Measurements from ENCODE around the gene MT4. TPM values are rescaled to one million over a fixed set of nuclear protein-coding genes. Genes with fewer than 3 reads are reported as not detected.

MT4 gene
- total RNA-seq, 1 experiment from 2014 or later, result not detected

DNA sequence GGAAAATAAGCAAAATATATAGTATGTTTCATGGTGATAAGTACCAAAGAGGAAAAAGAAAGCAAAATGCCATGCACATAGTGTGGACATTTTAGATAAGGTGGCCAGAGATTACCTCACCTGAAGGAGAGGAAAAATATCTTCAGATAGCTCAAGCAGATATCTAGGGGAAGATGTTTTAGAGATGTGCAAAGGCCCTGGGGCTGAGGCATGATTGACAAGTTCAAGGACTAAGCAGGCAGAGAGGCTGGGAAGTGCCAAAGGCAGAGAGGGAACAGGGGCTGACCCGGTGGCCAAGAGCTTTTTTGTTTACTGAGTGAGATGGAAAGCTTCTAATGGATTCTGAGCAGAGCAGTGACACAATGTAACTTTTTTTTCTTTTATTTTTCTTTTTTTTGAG, 4.4 kb upstream of the MT4 start:
- H4K20me1 ChIP-seq (ENCODE audit: low read length), result no peaks in the 10 kb centered on the region
- no TSS peak for BruUV-seq (replicated peaks)
- no peak overlapping the region for H2AFZ ChIP-seq (ENCODE audit: low read length)
- no peaks in the 10 kb centered on the region for H3K79me2 ChIP-seq (ENCODE audit: low read length)
- no peak overlapping the region for H3K27ac ChIP-seq (ENCODE audit: low read length)
- H3K9me3 ChIP-seq (ENCODE audit: low read length), result no peaks in the 10 kb centered on the region
- ChIA-PET CTCF (no interaction called here), POLR2A (ENCODE audit: unreplicated experiment) (no interaction called here)
- TF ChIP-seq EZH2phosphoT487 (IDR thresholded peaks at IDR 0.05; ENCODE audit: borderline replicate concordance, low read length) (no peak), EZH2 (IDR thresholded peaks at IDR 0.05; ENCODE audit: low read length, unreplicated experiment) (no peak)
- TF ChIP-seq, protein P1, sequence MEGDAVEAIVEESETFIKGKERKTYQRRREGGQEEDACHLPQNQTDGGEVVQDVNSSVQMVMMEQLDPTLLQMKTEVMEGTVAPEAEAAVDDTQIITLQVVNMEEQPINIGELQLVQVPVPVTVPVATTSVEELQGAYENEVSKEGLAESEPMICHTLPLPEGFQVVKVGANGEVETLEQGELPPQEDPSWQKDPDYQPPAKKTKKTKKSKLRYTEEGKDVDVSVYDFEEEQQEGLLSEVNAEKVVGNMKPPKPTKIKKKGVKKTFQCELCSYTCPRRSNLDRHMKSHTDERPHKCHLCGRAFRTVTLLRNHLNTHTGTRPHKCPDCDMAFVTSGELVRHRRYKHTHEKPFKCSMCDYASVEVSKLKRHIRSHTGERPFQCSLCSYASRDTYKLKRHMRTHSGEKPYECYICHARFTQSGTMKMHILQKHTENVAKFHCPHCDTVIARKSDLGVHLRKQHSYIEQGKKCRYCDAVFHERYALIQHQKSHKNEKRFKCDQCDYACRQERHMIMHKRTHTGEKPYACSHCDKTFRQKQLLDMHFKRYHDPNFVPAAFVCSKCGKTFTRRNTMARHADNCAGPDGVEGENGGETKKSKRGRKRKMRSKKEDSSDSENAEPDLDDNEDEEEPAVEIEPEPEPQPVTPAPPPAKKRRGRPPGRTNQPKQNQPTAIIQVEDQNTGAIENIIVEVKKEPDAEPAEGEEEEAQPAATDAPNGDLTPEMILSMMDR (conservative IDR thresholded peaks at IDR 0.05; ENCODE audit: low read depth, low read length), result no peak
- no peak for DNase-seq
- no peak for ATAC-seq
- H3K9ac ChIP-seq (ENCODE audit: low read length), result no peak overlapping the region
- H3F3A ChIP-seq (ENCODE audit: low read length, unreplicated experiment), result no peaks in the 10 kb centered on the region
- H3K27me3 ChIP-seq (ENCODE audit: low read length), result no peaks in the 10 kb centered on the region
- no peaks in the 10 kb centered on the region for H3K9me2 ChIP-seq (replicated peaks; ENCODE audit: low read length)
- H3K36me3 ChIP-seq (ENCODE audit: low read depth, low read length), result no peaks in the 10 kb centered on the region
- intact Hi-C loops (cut with micrococcal nuclease), result no loop called here
- H3K4me3 ChIP-seq (ENCODE audit: low read length), result no peak overlapping the region
- H3K4me1 ChIP-seq (ENCODE audit: insufficient read depth, low read length), result no peaks in the 10 kb centered on the region; the same call in 1 of the 2 replicates
- no peak overlapping the region for H3K4me2 ChIP-seq (ENCODE audit: low read length)

- BruUV-seq (replicated peaks), result no TSS peak
- intact Hi-C loops (cut with micrococcal nuclease), result no loop called here
- no peaks in the 10 kb centered on the region; the same call in 1 of the 2 replicates for H3K4me1 ChIP-seq (ENCODE audit: insufficient read depth, low read length)
- ATAC-seq (no peak), DNase-seq (no peak)
- no peak overlapping the region for H3K4me3 ChIP-seq (ENCODE audit: low read length)
- H3K79me2 ChIP-seq (ENCODE audit: low read length), result no peaks in the 10 kb centered on the region
- no peak for TF ChIP-seq EZH2 (IDR thresholded peaks at IDR 0.05; ENCODE audit: low read length, unreplicated experiment)
- TF ChIP-seq, protein P1 (conservative IDR thresholded peaks at IDR 0.05; ENCODE audit: low read depth, low read length), result no peak
- no peak for TF ChIP-seq EZH2phosphoT487 (IDR thresholded peaks at IDR 0.05; ENCODE audit: borderline replicate concordance, low read length)
- no peaks in the 10 kb centered on the region for H3K36me3 ChIP-seq (ENCODE audit: low read depth, low read length)
- no peaks in the 10 kb centered on the region for H4K20me1 ChIP-seq (ENCODE audit: low read length)
- H3K27ac ChIP-seq (ENCODE audit: low read length), result no peak overlapping the region
- ChIA-PET CTCF (no interaction called here), POLR2A (ENCODE audit: unreplicated experiment) (no interaction called here)
- H3F3A ChIP-seq (ENCODE audit: low read length, unreplicated experiment), result no peaks in the 10 kb centered on the region
- H2AFZ ChIP-seq (ENCODE audit: low read length), result no peak overlapping the region
- no peaks in the 10 kb centered on the region for H3K9me3 ChIP-seq (ENCODE audit: low read length)
- H3K9ac ChIP-seq (ENCODE audit: low read length), result no peak overlapping the region
- H3K9me2 ChIP-seq (replicated peaks; ENCODE audit: low read length), result no peaks in the 10 kb centered on the region
- H3K27me3 ChIP-seq (ENCODE audit: low read length), result no peaks in the 10 kb centered on the region
- H3K4me2 ChIP-seq (ENCODE audit: low read length), result no peak overlapping the region
Observed at GRCh38 chr16:56561126-56561525, 3.7 kb upstream of the MT4 start.

DNA sequence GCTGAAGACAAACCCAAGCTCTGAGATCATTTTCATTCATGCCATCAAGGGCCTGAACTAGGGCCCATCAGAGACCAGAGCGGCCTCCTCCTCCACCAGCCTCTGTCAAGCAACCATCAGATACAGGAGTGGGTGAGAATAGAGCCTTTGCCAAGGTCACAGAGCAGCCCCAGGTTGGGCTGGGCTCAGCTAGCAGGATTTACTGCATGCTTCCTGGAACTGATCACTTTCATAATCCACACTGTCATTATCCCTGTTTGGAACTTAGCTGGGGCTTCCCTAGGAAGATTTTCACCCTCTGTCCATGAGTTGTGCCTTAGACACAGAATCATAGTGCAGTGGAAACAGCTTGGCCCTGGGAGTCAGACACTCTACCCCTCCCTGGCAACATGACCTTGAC, 5.1 kb downstream of the MT4 start:
- Histone ChIP-seq H2AFZ (ENCODE audit: low read length) (no peak overlapping the region), H3K27ac (ENCODE audit: low read length) (no peak overlapping the region), H3K4me3 (ENCODE audit: low read length) (no peak overlapping the region), H3K36me3 (ENCODE audit: low read depth, low read length) (no peaks in the 10 kb centered on the region), H3K27me3 (ENCODE audit: low read length) (no peaks in the 10 kb centered on the region), H4K20me1 (ENCODE audit: low read length) (no peaks in the 10 kb centered on the region), H3K9me2 (replicated peaks; ENCODE audit: low read length) (no peaks in the 10 kb centered on the region), H3K79me2 (ENCODE audit: low read length) (no peaks in the 10 kb centered on the region), H3K9ac (ENCODE audit: low read length) (no peak overlapping the region), H3K9me3 (ENCODE audit: low read length) (no peaks in the 10 kb centered on the region), H3K4me1 (ENCODE audit: insufficient read depth, low read length) (no peaks in the 10 kb centered on the region), H3F3A (ENCODE audit: low read length, unreplicated experiment) (no peaks in the 10 kb centered on the region), H3K4me2 (ENCODE audit: low read length) (no peak overlapping the region)
- intact Hi-C loops (cut with micrococcal nuclease), result no loop called here
- no TSS peak for BruUV-seq (replicated peaks)
- no peak for ATAC-seq
- no peak for TF ChIP-seq EZH2 (IDR thresholded peaks at IDR 0.05; ENCODE audit: low read length, unreplicated experiment)
- TF ChIP-seq, protein P1 (conservative IDR thresholded peaks at IDR 0.05; ENCODE audit: low read depth, low read length), result no peak
- TF ChIP-seq EZH2phosphoT487 (IDR thresholded peaks at IDR 0.05; ENCODE audit: borderline replicate concordance, low read length), result no peak
- ChIA-PET CTCF (interaction anchor here (0.5 kb wide), 1 partner anchor 23 kb away, joined by 3 read pairs; no protein-coding TSS in a partner anchor), POLR2A (ENCODE audit: unreplicated experiment) (no interaction called here)
- DNase-seq, result no peak
